CD4-positive, alpha-beta T cell (primary cell): ENCODE measurements around the gene NDC1. TPM values are rescaled to one million over a fixed set of nuclear protein-coding genes. Genes with fewer than 3 reads are reported as not detected.
"Not testable (repeated sequence)": the region's sequence is repeated elsewhere in the genome, so short reads cannot be mapped to it uniquely, and the experiment has no call there.

Source experiments
- ATAC-seq: fragments of 200-7000 bp; cut with Tn5 transposase; one replicate; pipeline ENCODE4 v1.10.0; 2022; ENCODE audit warnings: mild to moderate bottlenecking; ENCODE audit not compliant: poor library complexity
- CTCF ChIA-PET: fragments of 350-600 bp; sonication (Branson Sonifier 250); formaldehyde crosslinking; loops from one replicate; lab custom pipeline; 2021; ENCODE audit warnings: antibody characterized with exemption, inconsistent platforms; lab: Charles Lee
- POLR2A ChIA-PET: fragments of 350-600 bp; sonication (Branson Sonifier 250); formaldehyde crosslinking; loops from one replicate; lab custom pipeline; 2021; ENCODE audit warnings: antibody characterized with exemption, inconsistent platforms; lab: Charles Lee
- DNase-seq, 14 experiments: peaks; one replicate each; pipeline ENCODE4 v3.0.0-alpha.2; 2013 to 2020; ENCODE audit warnings: mixed read lengths in 2 of 14
- H3K27ac ChIP-seq, 2 donors: one replicate each; pipeline versions ENCODE4 v1.5.1 to v1.7.0; 2013; ENCODE audit warnings: low read length in 2 of 2, low read depth in 1 of 2, mild to moderate bottlenecking in 1 of 2
- H3K27me3 ChIP-seq, 2 experiments: 1 replicate in 1 of 2; 2 replicates in 1 of 2; pipeline versions ENCODE4 v1.6.1 to v1.7.0; 2013; ENCODE audit warnings: low read length in 2 of 2, control low read depth in 1 of 2, mild to moderate bottlenecking in 1 of 2, moderate library complexity in 1 of 2; ENCODE audit not compliant: insufficient read depth in 2 of 2, control insufficient read depth in 1 of 2
- H3K36me3 ChIP-seq: one replicate; pipeline ENCODE4 v1.6.1; 2013; ENCODE audit warnings: low read length, control low read depth; ENCODE audit not compliant: insufficient read depth
- H3K4me1 ChIP-seq: one replicate; pipeline ENCODE4 v1.6.1; 2013; ENCODE audit warnings: low read length, control low read depth; ENCODE audit not compliant: insufficient read depth
- H3K4me3 ChIP-seq: one replicate; pipeline ENCODE4 v1.5.1; 2013; ENCODE audit warnings: mild to moderate bottlenecking, low read length, moderate library complexity
- H3K9me3 ChIP-seq, 2 experiments: 1 replicate in 1 of 2; 2 replicates in 1 of 2; pipeline versions ENCODE4 v1.6.1 to v1.7.0; 2013; ENCODE audit warnings: low read length in 2 of 2, mild to moderate bottlenecking in 2 of 2, control low read depth in 1 of 2, moderate library complexity in 1 of 2; ENCODE audit not compliant: control insufficient read depth in 1 of 2, insufficient read depth in 1 of 2
- H3K27ac Mint-ChIP-seq: one replicate; pipeline ENCODE4 v1.8.0; 2020; ENCODE audit warnings: mixed read lengths
- H3K27me3 Mint-ChIP-seq: one replicate; pipeline ENCODE4 v1.8.0; 2021; ENCODE audit warnings: mixed read lengths
- H3K36me3 Mint-ChIP-seq: one replicate; pipeline ENCODE4 v1.8.0; 2021; ENCODE audit warnings: low read depth, mixed read lengths
- H3K4me1 Mint-ChIP-seq: one replicate; pipeline ENCODE4 v1.8.0; 2021; ENCODE audit warnings: low read depth, mixed read lengths
- H3K4me3 Mint-ChIP-seq: one replicate; pipeline ENCODE4 v1.8.0; 2020; ENCODE audit warnings: mild to moderate bottlenecking, mixed read lengths
- H3K9me3 Mint-ChIP-seq: one replicate; pipeline ENCODE4 v1.8.0; 2020; ENCODE audit warnings: mixed read lengths
- intact Hi-C, 2 experiments: fragments of 100-400 bp; cut with DNase I in 1 of 2; cut with micrococcal nuclease in 1 of 2; formaldehyde crosslinking; loops; one replicate each; pipeline versions ENCODE4 v1.15.1 to v1.9.0; 2023 to 2025; cut with DNase I, micrococcal nuclease
- total RNA-seq, 174 experiments: library from RNA in 2 of 174; stranded (reverse) in 2 of 174; gene quantifications; one replicate each; pipeline ENCODE4 v1.2.3 and lab custom pipeline; 2021 to 2026
- TF ChIP-seq, protein P1 (sequence below): fragments of 200-600 bp; IDR thresholded peaks from one replicate; pipeline ENCODE4 v1.8.0; 2022; ENCODE audit warnings: antibody characterized with exemption, mild to moderate bottlenecking

NDC1 gene
- total RNA-seq, 2 experiments from 2014 or later, result 5.4 to 8.1 TPM

DNA sequence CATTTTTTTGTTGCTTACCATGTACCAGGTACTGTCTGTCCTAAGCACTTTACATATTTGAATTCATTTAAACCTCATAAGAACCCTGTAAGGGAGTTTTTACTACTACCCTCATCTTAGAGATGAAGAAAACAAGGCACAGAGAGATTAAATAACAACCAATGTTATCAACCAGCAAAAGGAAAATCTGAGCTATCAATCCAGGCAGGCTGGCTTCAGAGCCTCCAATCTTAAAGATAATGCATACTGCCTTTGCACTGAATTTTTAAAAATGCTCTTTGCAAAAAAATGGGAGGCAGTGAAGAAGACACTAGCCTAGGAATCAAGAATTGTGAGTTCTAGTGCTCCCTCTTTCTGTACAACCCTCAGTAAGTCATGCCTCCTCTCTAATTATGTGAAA is 18.7 kb downstream of the NDC1 start:
- TF ChIP-seq, protein P1, sequence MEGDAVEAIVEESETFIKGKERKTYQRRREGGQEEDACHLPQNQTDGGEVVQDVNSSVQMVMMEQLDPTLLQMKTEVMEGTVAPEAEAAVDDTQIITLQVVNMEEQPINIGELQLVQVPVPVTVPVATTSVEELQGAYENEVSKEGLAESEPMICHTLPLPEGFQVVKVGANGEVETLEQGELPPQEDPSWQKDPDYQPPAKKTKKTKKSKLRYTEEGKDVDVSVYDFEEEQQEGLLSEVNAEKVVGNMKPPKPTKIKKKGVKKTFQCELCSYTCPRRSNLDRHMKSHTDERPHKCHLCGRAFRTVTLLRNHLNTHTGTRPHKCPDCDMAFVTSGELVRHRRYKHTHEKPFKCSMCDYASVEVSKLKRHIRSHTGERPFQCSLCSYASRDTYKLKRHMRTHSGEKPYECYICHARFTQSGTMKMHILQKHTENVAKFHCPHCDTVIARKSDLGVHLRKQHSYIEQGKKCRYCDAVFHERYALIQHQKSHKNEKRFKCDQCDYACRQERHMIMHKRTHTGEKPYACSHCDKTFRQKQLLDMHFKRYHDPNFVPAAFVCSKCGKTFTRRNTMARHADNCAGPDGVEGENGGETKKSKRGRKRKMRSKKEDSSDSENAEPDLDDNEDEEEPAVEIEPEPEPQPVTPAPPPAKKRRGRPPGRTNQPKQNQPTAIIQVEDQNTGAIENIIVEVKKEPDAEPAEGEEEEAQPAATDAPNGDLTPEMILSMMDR, result no peak
- POLR2A ChIA-PET, result no interaction called here
- Mint-ChIP-seq H3K4me3 (no peak overlapping the region), H3K4me1 (peaks cover 3% of the 10 kb centered on the region), H3K27ac (no peak overlapping the region), H3K9me3 (no peaks in the 10 kb centered on the region), H3K27me3 (no peaks in the 10 kb centered on the region), H3K36me3 (peaks cover 77% of the 10 kb centered on the region)
- no peak for DNase-seq
- CTCF ChIA-PET, result no interaction called here
- H3K36me3 ChIP-seq, result peaks cover 29% of the 10 kb centered on the region
- ATAC-seq, result no peak
- H3K9me3 ChIP-seq, result no peaks in the 10 kb centered on the region
- H3K4me1 ChIP-seq, result no peaks in the 10 kb centered on the region
- no peak overlapping the region for H3K27ac ChIP-seq
- no peaks in the 10 kb centered on the region for H3K27me3 ChIP-seq
- no peak overlapping the region for H3K4me3 ChIP-seq
- intact Hi-C loops, result no loop called here

DNA sequence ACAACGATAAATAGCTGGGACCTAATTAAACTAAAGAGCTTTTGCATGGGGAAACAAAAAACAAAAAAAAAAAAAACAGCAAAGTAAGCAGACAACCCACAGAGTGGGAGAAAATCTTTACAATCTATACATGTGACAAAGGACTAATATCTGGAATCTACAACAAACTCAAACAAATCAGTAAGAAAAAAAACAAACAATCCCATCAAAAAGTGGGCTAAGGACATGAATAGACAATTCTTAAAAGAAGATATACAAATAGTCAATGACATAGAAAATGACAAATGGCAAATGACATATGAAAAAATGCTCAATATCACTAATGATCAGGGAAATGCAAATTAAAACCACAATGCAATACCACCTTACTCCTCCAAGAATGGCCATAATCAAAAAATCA is 21.5 kb downstream of the NDC1 start:
- DNase-seq, H3K9me3 Mint-ChIP-seq, H3K27me3 ChIP-seq, CTCF ChIA-PET, H3K4me1 ChIP-seq, POLR2A ChIA-PET, H3K27ac ChIP-seq, H3K27ac Mint-ChIP-seq, ATAC-seq, H3K4me3 ChIP-seq, H3K9me3 ChIP-seq, H3K4me3 Mint-ChIP-seq, intact Hi-C loops, H3K27me3 Mint-ChIP-seq, H3K4me1 Mint-ChIP-seq: not testable (repeated sequence)
- peaks cover 91% of the 10 kb centered on the region for H3K36me3 Mint-ChIP-seq
- H3K36me3 ChIP-seq, result peaks cover 17% of the 10 kb centered on the region

DNA sequence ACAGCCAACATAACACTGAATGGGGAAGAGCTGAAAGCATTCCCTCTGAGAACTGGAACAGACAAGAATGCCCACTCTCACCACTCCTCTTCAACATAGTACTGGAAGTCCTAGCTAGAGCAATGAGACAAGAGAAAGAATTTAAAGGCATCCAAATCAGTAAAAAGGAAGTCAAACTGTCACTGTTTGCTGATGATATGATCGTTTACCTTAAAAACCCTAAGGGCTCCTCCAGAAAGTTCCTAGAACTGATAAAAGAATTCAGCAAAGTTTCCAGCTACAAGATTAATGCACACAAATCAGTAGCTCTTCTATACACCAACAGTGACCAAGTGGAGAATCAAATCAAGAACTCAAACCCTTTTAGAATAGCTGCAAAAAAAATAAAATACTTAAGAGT is 22.6 kb downstream of the NDC1 start:
- H3K4me3 ChIP-seq, CTCF ChIA-PET, H3K9me3 Mint-ChIP-seq, POLR2A ChIA-PET, H3K27ac Mint-ChIP-seq, H3K4me1 Mint-ChIP-seq, DNase-seq, ATAC-seq, H3K4me1 ChIP-seq, H3K4me3 Mint-ChIP-seq, H3K9me3 ChIP-seq, H3K27me3 ChIP-seq, H3K27ac ChIP-seq, intact Hi-C loops, H3K27me3 Mint-ChIP-seq: not testable (repeated sequence)
- H3K36me3 Mint-ChIP-seq, result peaks cover 98% of the 10 kb centered on the region
- H3K36me3 ChIP-seq, result peaks cover 20% of the 10 kb centered on the region

DNA sequence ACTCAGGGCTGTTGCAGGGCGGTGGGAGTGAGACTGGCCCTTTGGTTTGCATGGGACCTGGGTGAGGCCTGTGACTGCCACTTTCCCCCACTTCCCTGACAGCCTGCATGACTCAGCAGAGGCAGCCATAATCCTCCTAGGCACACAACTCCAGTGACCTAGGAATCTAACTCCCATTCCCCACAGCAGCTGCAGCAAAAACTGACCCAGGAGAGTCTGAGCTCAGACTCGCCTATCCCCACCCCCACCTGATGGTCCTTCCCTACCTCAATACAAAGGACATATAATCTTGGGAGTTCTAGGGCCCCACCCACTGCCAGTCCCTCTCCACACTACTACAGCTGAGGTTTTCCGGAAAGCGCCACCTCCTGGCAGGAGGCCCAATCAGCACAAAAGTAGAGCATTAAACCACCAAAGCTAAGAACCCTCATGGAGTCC is 26.7 kb downstream of the NDC1 start:
- Histone ChIP-seq H3K27ac (no peak overlapping the region), H3K27me3 (no peaks in the 10 kb centered on the region), H3K4me1 (no peaks in the 10 kb centered on the region), H3K4me3 (no peak overlapping the region), H3K9me3 (no peaks in the 10 kb centered on the region), H3K36me3 (peaks cover 29% of the 10 kb centered on the region)
- POLR2A ChIA-PET, result no interaction called here
- ATAC-seq (no peak), DNase-seq (peak in 5 of 14 experiments; percentile 1 to 15 (median 2))
- Mint-ChIP-seq H3K27me3 (no peaks in the 10 kb centered on the region), H3K4me3 (no peak overlapping the region), H3K36me3 (peaks cover 97% of the 10 kb centered on the region), H3K27ac (no peak overlapping the region), H3K4me1 (no peaks in the 10 kb centered on the region), H3K9me3 (no peaks in the 10 kb centered on the region)
- CTCF ChIA-PET, result interaction anchor here (0.6 kb wide), 1 partner anchor 86 kb away, joined by 3 read pairs; no protein-coding TSS in a partner anchor
- TF ChIP-seq, protein P1, result no peak
- intact Hi-C loops, result no loop called here
